ENCODE data around the gene NSRP1. TPM values are rescaled to one million over a fixed set of nuclear protein-coding genes. Genes with fewer than 3 reads are reported as not detected.

Gene NSRP1
- total RNA-seq, 2 donors from 2014 or later = 20.9 TPM

- no peak for TF ChIP-seq CTCF (IDR thresholded peaks at IDR 0.05)
Observed at GRCh38 chr17:30207655-30208054, 91.0 kb downstream of the NSRP1 start.

GRCh38 chr17:30208214-30208613 lies 91.6 kb downstream of the NSRP1 start:
- H3K9me3 ChIP-seq = no peaks in the 10 kb centered on the region
- intact Hi-C loops (cut with DNase I) = no loop called here
- no peak overlapping the region for H3K4me3 ChIP-seq
- no peak for DNase-seq
- no peak for TF ChIP-seq CTCF (IDR thresholded peaks at IDR 0.05)
- H3K4me1 ChIP-seq = no peaks in the 10 kb centered on the region
- no peak overlapping the region for H3K9ac ChIP-seq (ENCODE audit: low read depth in 2 of 2, low read length in 2 of 2)
- no peak overlapping the region for H3K27ac ChIP-seq
- H3K27me3 ChIP-seq = no peaks in the 10 kb centered on the region
- no peaks in the 10 kb centered on the region for H3K36me3 ChIP-seq

More at GRCh38 chr17:30207655-30208054, 91.0 kb downstream of the NSRP1 start:
- Histone ChIP-seq H3K4me3 (no peak overlapping the region), H3K36me3 (no peaks in the 10 kb centered on the region), H3K27me3 (no peaks in the 10 kb centered on the region), H3K4me1 (no peaks in the 10 kb centered on the region), H3K27ac (no peak overlapping the region), H3K9ac (ENCODE audit: low read depth in 2 of 2, low read length in 2 of 2) (no peak overlapping the region), H3K9me3 (no peaks in the 10 kb centered on the region)
- no peak for DNase-seq
- intact Hi-C loops (cut with DNase I) = no loop called here

- no peaks in the 10 kb centered on the region for H3K36me3 ChIP-seq
- H3K9me3 ChIP-seq = no peaks in the 10 kb centered on the region
- H3K27ac ChIP-seq = no peak overlapping the region
- no peak overlapping the region for H3K4me3 ChIP-seq
- no peaks in the 10 kb centered on the region for H3K27me3 ChIP-seq
- no peaks in the 10 kb centered on the region for H3K4me1 ChIP-seq
- H3K9ac ChIP-seq (ENCODE audit: low read depth in 2 of 2, low read length in 2 of 2) = no peak overlapping the region
- intact Hi-C loops (cut with DNase I) = no loop called here
- DNase-seq = no peak
- TF ChIP-seq CTCF (IDR thresholded peaks at IDR 0.05) = no peak
Observed at GRCh38 chr17:30209930-30210329, 93.3 kb downstream of the NSRP1 start.

GRCh38 chr17:30210366-30210765 lies 93.8 kb downstream of the NSRP1 start:
- no peak for DNase-seq
- Histone ChIP-seq H3K9ac (ENCODE audit: low read depth in 2 of 2, low read length in 2 of 2) (no peak overlapping the region), H3K4me1 (no peaks in the 10 kb centered on the region), H3K9me3 (no peaks in the 10 kb centered on the region), H3K27ac (no peak overlapping the region), H3K4me3 (no peak overlapping the region), H3K36me3 (no peaks in the 10 kb centered on the region), H3K27me3 (no peaks in the 10 kb centered on the region)
- TF ChIP-seq CTCF (IDR thresholded peaks at IDR 0.05) = no peak
- intact Hi-C loops (cut with DNase I) = no loop called here

GRCh38 chr17:30210901-30211300 lies 94.3 kb downstream of the NSRP1 start:
- Histone ChIP-seq H3K9ac (ENCODE audit: low read depth in 2 of 2, low read length in 2 of 2) (no peak overlapping the region), H3K4me1 (no peaks in the 10 kb centered on the region), H3K36me3 (no peaks in the 10 kb centered on the region), H3K27ac (no peak overlapping the region), H3K9me3 (no peaks in the 10 kb centered on the region), H3K4me3 (no peak overlapping the region), H3K27me3 (no peaks in the 10 kb centered on the region)
- intact Hi-C loops (cut with DNase I) = no loop called here
- DNase-seq = no peak
- no peak for TF ChIP-seq CTCF (IDR thresholded peaks at IDR 0.05)

GRCh38 chr17:30211371-30211770 lies 94.8 kb downstream of the NSRP1 start:
- DNase-seq = no peak
- no peak for TF ChIP-seq CTCF (IDR thresholded peaks at IDR 0.05)
- H3K36me3 ChIP-seq = no peaks in the 10 kb centered on the region

More at GRCh38 chr17:30211371-30211770, 94.8 kb downstream of the NSRP1 start:
- H3K27me3 ChIP-seq = no peaks in the 10 kb centered on the region
- H3K9ac ChIP-seq (ENCODE audit: low read depth in 2 of 2, low read length in 2 of 2) = no peak overlapping the region
- no peak overlapping the region for H3K27ac ChIP-seq
- no peaks in the 10 kb centered on the region for H3K4me1 ChIP-seq
- no peaks in the 10 kb centered on the region for H3K9me3 ChIP-seq
- intact Hi-C loops (cut with DNase I) = no loop called here
- no peak overlapping the region for H3K4me3 ChIP-seq
